ENCODE results near the gene SND1. TPM values are rescaled to one million over a fixed set of nuclear protein-coding genes. Genes with fewer than 3 reads are reported as not detected.
"Not testable (repeated sequence)": the region's sequence is repeated elsewhere in the genome, so short reads cannot be mapped to it uniquely, and the experiment has no call there.

The SND1 gene
- total RNA-seq, 1 donor from 2014 or later = 88.5 TPM

- no peak for DNase-seq
Observed at GRCh38 chr7:128104108-128104742, 452.2 kb downstream of the SND1 start.

DNA sequence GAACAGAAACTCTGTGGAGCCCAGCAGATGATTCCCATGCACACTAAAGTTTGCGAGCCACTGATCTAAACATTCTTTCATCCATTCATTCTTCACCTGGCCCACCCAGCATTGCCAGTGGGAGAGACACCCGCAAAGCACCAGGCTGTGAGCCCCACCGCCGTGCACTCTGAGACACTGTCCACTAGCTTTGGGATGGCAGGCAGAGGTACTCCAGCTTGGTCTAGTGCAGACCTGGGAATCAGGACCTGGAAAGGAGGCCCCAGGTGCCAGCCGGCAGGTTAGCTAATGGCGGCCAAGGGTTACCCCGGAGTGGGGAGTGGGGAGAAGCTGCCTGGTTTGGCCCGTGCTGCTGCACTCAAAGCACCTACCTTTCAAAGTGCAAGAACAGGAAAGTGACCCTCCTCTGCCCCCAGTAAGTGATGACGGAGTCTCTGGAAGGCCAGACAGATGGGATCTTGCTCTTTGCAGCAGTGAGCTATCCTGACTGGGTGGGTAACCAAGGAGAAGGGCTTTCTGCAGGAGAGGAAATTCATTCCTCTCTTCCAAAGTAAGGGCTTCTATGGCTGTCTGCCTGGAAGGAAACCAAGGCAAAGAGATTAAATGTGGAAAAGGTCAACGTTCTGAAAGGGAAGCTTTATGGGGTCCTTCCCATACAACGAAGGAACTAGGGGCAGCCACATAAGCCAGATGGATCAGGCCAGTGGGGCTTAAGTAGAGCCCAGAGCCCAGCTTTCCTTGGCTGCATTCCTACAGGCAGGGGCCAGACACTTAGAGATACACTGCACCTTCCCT, 453.4 kb downstream of the SND1 start:
- DNase-seq = no peak

DNA sequence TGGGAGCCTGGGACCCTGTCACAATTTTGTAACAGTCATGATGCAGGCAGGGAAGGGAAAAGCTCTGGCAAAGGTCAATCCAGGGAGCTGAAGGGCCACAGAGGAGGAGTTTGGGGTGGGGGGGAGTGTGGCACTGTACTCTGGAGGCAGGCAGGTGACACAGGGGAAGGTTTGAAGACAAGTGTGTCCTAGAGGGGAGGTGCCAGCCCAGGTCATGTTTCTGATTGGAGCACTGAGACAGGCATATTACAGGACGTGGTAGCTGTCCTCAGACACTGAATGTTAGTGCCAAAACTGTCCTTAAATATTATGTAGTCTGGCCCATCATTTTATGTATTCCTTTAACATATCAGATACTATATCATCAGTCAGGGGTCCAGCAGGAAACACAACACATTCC, 454.8 kb downstream of the SND1 start:
- no peak for DNase-seq

DNA sequence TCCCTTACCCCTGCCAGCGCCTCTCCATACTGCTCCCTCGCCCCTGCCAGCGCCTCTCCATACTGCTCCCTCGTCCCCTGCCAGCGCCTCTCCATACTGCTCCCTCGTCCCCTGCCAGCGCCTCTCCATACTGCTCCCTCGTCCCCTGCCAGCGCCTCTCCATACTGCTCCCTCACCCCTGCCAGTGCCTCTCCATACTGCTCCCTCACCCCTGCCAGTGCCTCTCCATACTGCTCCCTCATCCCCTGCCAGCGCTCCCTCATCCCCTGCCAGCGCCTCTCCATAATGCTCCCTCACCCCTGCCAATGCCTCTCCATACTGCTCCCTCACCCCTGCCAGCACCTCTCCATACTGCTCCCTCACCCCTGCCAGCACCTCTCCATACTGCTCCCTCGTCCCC, 455.5 kb downstream of the SND1 start:
- DNase-seq = not testable (repeated sequence)

DNA sequence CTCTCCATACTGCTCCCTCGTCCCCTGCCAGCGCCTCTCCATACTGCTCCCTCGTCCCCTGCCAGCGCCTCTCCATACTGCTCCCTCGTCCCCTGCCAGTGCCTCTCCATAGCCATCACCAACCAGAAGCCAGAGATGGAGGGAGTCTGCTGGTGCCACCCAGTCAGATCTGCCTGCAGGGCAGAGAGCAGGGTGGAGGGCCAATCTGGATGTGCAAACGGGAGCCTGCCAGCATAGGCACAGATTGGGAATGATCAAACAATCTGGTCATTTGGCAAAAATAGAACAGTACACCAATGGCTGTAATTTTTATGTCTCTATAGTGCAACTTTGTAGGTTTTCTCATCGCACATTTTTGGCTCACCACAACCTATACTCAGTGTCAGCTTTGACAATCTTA, 456.1 kb downstream of the SND1 start:
- no peak for DNase-seq

DNA sequence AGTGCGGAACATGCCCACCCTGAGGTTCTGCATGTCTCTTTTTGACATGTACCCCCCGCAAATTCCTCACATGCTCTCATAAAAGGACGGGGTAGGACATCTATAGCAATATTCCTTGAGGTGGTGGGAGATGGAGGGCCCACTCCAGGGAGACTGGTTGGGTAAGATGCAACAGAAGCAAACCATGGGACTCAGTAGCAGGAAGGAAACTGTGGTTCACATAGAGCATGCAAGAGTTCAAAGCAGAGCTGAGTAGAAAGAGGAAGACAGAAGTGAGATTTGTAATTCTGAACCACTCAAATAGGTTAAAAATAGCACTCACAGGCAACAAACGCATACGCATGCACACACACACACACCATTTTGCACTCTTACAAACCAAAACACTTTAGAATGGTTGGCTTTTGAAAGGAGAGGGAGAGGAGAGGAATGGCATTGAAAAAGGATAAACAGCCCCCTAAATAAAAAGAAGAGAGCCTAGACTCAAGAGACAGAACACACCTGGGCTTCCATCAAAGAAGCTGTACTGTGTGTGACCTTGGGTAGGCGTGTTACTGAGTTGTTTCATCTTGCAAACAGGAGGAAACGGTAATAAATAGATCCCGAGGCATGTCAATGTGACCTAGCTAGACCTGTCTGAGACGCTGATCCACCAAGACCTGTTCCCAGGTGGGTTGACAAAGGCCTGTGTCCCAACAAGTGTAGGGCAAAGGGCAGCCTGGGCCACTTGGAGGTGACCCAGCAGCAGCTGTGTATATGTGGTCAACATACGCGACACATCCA, 456.8 kb downstream of the SND1 start:
- DNase-seq = no peak

DNA sequence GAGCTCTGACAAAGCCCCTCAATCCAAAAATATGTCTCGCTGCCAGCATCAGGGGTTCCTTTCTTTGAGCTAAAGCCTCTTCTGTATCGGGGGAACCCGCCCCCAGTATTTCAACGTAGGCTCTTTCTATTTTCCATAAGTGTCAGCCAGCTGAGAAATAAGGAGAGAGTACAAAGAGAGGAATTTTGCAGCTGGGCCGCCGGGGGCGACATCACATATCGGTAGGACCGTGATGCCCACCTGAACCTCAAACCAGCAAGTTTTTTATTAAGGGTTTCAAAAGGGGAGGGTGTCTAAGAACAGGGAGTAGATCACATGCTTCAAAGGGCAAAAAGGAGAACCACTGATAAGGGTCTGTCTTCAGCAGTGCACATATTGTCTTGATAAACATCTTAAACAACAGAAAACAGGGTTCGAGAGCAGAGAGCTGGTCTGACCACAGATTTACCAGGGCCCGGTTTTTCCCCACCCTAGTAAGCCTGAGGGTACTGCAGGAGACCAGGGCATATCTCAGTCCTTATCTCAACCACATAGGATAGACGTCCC, 457.5 kb downstream of the SND1 start:
- DNase-seq = not testable (repeated sequence)

DNA sequence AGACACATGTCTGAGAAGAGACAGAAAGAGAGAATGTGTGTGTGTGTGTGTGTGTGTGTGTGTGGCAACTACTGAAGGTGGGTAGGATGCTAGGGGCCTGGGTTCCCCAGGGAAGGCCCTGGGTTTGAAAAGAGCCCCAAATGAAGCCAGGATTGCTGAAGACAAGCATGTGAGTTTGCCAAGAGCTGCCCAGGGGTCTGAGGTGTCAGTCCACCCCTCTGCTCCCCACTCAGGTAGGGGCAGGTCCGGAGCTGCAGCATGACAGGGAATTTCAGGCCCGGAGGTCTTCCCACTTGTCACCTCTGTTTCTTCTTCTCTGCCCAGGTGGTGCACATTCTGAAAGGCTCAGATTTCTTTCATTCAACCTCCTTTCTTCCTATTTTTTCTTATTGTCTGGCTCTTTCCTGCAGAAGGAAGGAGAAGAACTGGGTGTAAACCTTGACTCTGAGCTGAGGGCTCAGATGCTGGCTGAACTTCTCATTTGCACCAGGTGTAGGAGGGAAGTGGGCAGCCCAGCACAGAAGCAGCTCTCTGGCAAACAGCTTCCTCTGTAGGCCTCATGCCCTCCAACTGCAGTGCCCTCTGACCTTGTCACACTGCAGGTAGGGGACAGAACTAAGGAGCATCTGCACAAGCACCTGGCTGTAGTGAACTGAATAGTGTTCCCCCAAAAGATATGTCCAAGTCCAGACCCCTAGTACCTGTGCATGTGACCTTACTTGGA, 458.8 kb downstream of the SND1 start:
- no peak for DNase-seq

DNA sequence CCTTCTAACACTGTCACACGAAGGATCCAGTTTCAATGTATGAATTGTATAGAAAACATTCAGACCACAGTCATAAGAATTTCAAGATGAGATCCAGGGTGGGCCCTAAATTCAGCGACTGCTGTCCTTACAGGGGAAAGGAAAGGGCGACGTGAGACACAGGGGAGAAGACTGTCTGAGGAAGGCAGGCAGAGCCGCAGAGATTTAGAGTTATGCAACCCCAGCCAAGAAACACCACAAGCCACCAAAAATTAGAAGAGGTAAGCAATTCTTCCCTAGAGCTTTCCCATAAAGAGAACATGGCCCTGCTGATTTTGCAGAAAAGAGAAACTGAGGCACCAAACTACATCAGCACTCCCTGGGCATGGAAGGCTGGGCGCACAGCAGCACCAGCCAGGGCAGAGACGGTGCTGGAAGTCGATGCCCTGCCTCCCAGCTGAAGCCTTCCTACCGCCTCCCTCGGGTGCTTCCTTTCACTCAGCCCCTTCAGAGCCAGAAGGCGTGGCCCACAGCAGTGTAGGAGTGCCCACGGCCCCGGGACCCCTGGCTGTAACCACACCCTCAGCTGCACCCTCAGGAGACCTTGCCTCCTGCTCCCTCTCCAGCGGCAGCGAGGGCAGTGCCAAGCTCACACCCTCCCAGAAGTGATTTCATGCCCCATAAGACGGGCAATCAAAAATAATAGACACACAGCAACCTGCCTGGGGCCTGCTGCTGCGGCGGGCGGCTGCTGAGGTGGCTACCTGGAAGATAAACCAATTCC, 460.2 kb downstream of the SND1 start:
- DNase-seq = no peak

DNA sequence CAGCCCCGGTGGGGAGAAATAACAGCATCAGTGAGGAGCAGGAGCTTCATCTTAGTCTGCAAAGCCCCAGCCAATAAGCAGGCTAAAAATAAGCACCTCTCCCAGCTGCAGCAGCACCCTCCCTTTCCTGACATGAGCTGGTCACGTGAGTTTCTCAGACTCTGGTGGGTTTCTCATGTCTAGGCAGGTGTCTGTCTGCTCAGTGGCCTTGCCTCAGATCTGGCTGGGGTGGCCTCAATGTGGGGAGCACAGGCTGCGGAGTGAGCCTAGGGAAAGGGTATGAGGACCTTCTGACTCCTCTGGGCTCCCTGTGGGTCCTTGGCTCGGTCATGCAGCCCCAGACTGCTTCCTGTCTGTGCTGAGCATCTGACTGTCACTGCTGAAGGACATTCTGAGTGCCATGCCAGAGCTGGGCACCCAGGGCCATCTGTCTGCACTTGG, 460.8 kb downstream of the SND1 start:
- DNase-seq = no peak

GRCh38 chr7:128113839-128114238, 461.8 kb downstream of the SND1 start:
- no peak for DNase-seq

GRCh38 chr7:128114806-128115205, 462.8 kb downstream of the SND1 start:
- DNase-seq = no peak

DNA sequence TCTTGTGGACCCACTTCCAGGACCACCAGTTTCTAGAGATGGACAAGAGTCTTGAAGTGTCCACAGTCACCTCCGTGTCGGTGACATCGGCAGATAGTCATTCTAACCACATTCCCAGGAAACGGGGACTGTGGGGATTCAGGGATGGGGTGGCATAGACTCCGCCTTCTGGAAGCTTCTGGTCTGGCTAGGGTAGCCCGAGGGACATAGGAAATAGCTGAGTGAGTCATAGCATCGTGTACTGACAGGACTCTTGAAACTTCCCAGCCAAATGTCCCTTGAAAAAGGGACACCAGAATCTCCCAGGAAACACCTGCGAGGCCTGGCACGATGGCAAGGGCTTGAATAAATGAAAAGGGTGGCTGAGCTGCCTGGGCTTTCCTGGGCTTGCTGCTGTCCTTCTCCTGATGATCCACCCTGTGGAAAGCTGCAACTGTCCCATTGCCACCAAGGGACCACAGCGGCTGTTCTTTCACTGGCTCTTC, 463.4 kb downstream of the SND1 start:
- DNase-seq = no peak

DNA sequence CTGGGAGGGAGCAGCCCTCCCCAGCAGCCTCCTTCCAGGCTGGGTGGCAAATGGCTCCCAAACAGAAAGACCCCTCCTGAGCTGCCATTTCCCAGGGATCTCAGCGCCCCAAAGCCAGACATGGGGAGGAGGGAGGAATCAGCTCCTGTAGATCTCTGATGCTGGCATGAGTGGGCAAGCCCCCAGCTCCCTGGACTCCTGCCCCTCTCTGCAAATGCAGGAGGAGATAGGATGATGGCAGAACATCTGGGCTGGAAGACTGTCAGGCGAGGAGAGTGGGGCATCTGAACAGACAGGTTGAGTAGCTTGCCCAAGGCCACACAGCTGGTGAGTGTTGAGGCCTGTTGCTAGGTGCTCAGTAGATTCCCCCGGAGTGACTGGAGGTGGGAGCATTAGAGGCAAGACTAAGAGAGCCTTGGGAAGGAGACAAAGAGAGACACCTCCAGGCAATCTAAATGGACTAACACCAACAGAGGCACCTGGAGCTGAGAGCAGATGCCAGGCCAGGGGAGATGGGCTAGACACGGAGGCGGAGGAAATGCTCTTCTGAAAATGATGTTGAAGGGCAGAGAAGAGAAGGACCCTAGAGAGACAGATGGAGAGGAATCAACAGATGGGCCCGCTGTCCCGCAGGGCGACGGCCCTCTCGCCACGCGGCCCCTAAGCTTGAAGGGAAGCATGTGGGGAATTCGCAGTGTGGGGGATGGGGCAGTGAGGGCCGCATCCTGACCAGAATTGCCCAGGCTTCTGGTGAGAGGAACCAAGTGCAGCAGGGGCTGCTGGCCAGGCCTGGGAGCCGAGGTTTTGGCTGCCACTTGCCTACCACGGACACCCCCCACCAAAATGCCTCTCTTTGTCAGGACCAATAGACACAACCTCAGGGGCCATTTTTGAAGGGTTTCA, 464.1 kb downstream of the SND1 start:
- DNase-seq = no peak

DNA sequence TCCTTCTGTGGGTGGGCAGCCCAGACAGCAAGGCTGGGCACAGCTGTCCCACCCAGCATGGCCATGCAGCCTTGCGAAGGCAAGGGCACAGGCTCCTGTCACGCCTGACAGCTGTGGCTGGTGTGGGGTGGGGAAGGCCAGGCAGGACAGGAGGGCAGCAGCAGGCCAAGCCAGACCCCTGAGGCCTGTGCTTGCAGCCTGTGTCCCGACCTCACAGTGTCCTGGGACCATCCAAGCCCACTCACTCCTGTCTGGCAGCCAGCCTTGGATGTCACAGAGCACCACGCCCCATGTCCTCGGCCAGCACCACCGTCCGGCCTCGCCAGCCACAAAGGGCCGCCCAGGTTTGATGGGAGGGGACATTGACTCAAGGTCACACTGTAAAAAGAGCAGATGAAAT, 464.7 kb downstream of the SND1 start:
- DNase-seq = no peak

GRCh38 chr7:128117691-128118090, 465.7 kb downstream of the SND1 start:
- no peak for DNase-seq

GRCh38 chr7:128119036-128119435, 467.0 kb downstream of the SND1 start:
- DNase-seq = no peak

DNA sequence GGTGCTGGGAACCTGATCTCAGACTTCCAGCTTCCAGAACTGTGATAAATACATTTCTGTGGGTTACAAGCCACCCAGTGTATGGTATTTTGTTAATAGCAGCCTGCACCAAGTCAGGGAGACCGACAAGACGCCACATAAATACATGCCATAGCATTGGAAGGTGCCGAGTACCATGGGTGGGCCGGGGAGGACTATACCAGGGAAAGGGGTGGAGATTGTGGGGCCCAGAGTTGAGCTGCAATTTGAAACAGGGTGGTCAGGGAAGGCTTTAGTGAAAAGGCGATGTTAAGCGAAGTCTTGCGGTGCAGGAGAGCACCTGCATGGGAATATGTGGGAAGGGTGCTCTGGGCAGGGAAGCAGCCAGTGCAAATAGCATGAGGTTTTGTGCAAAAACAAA, 468.1 kb downstream of the SND1 start:
- no peak for DNase-seq

DNA sequence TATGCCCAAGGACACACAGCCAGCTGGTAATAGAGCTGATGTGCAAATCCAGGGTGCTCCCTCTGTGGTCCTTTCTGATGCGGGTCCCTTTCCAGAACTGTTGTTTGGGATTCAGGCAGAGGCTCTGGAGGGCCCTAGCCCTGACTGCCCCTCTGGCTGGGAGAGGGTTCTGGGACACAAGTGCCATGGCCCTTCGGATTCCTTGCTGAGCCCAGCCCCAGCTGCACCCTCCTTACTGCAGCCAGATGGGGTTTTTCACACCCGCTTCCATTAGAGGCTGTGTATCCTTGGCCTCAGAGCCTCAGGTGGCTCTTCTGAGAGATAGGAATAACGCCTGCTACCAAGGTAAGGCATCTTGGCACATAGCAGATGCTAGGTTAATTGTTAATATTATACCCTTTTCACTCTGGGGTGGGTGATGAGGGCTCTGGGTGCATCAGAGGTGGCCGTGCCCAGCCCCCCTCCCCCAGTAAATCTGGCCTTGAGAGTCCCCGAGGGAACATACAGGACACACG, 469.0 kb downstream of the SND1 start:
- DNase-seq = no peak
